Measurements from ENCODE around the gene MAN1B1. TPM values are rescaled to one million over a fixed set of nuclear protein-coding genes. Genes with fewer than 3 reads are reported as not detected.

MAN1B1 gene
- total RNA-seq, 1 experiment from 2014 or later = 50.9 TPM

GRCh38 chr9:137099231-137099630 is 12.4 kb downstream of the MAN1B1 start:
- CTCF ChIA-PET = no interaction called here
- TF ChIP-seq, protein P1, sequence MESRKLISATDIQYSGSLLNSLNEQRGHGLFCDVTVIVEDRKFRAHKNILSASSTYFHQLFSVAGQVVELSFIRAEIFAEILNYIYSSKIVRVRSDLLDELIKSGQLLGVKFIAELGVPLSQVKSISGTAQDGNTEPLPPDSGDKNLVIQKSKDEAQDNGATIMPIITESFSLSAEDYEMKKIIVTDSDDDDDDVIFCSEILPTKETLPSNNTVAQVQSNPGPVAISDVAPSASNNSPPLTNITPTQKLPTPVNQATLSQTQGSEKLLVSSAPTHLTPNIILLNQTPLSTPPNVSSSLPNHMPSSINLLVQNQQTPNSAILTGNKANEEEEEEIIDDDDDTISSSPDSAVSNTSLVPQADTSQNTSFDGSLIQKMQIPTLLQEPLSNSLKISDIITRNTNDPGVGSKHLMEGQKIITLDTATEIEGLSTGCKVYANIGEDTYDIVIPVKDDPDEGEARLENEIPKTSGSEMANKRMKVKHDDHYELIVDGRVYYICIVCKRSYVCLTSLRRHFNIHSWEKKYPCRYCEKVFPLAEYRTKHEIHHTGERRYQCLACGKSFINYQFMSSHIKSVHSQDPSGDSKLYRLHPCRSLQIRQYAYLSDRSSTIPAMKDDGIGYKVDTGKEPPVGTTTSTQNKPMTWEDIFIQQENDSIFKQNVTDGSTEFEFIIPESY (IDR thresholded peaks at IDR 0.05; ENCODE audit: extremely low read depth, insufficient replicate concordance, low read length) = no peak
- no peak for TF ChIP-seq ELF1 (IDR thresholded peaks at IDR 0.05; ENCODE audit: borderline replicate concordance, low read depth)
- TF ChIP-seq POLR2A (IDR thresholded peaks at IDR 0.05; ENCODE audit: borderline replicate concordance, extremely low read depth, insufficient read depth, insufficient read length) = no peak
- no peak for TF ChIP-seq EZH2phosphoT487 (IDR thresholded peaks at IDR 0.05; ENCODE audit: borderline replicate concordance)
- TF ChIP-seq, protein P2, sequence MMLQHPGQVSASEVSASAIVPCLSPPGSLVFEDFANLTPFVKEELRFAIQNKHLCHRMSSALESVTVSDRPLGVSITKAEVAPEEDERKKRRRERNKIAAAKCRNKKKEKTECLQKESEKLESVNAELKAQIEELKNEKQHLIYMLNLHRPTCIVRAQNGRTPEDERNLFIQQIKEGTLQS (IDR thresholded peaks at IDR 0.05) = no peak
- TF ChIP-seq SIN3A (IDR thresholded peaks at IDR 0.05; ENCODE audit: low read depth) = no peak
- no peak for TF ChIP-seq MAX (IDR thresholded peaks at IDR 0.05)
- no peak for TF ChIP-seq YY1 (IDR thresholded peaks at IDR 0.05; ENCODE audit: extremely low read depth, insufficient replicate concordance, low read depth, low read length)
- no peak for TF ChIP-seq SRF (IDR thresholded peaks at IDR 0.05; ENCODE audit: low read depth)
- no peak for TF ChIP-seq FOSL1 (IDR thresholded peaks at IDR 0.05; ENCODE audit: low read depth)
- no peak for TF ChIP-seq CTCF (IDR thresholded peaks at IDR 0.05 in 2 of 3, conservative IDR thresholded peaks at IDR 0.05 in 1 of 3; ENCODE audit: borderline replicate concordance in 1 of 3, insufficient read depth in 1 of 3, low read depth in 2 of 3, low read length in 2 of 3)
- Histone ChIP-seq H3K36me3 (ENCODE audit: control insufficient read depth in 1 of 2, insufficient read depth in 2 of 2, low read length in 2 of 2) (peaks cover 11 to 52% of the 10 kb centered on the region in 2 experiments), H3K4me1 (ENCODE audit: control insufficient read depth in 1 of 2, insufficient read depth in 2 of 2, low read length in 2 of 2) (no peaks in the 10 kb centered on the region), H4K20me1 (ENCODE audit: insufficient read depth) (no peaks in the 10 kb centered on the region), H3K9me3 (ENCODE audit: control insufficient read depth in 1 of 2, insufficient read depth in 1 of 2, low read depth in 1 of 2, low read length in 2 of 2) (peaks cover 0 to 21% of the 10 kb centered on the region in 2 experiments; a peak in 1 of 4 replicates), H3K79me2 (ENCODE audit: insufficient read depth, low read length) (no peaks in the 10 kb centered on the region), H3K9ac (ENCODE audit: low read length) (no peak overlapping the region), H3K27ac (ENCODE audit: low read depth, low read length) (no peak overlapping the region), H3K4me3 (replicated peaks in 1 of 2; ENCODE audit: low read depth in 1 of 2, low read length in 2 of 2) (no peak overlapping the region), H3K4me2 (ENCODE audit: low read length) (no peak overlapping the region), H2AFZ (ENCODE audit: low read depth, low read length, poor library complexity, severe bottlenecking) (no peak overlapping the region), H3K9me2 (ENCODE audit: insufficient read depth) (no peaks in the 10 kb centered on the region), H3K27me3 (ENCODE audit: insufficient read depth, low read length) (no peaks in the 10 kb centered on the region)
- intact Hi-C loops (cut with micrococcal nuclease) = no loop called here
- DNase-seq (ENCODE audit: low read depth, low spot score) (no peak), ATAC-seq (no peak)
- RAD21 ChIA-PET (ENCODE audit: low non-redundant PET in 1 of 2, low total read pairs in 2 of 2, uncharacterized antibody in 2 of 2, unreplicated experiment in 2 of 2) = no interaction called here
- POLR2A ChIA-PET = no interaction called here
- BruUV-seq (replicated peaks) = no TSS peak

Data from HCT116 (cell line).